ENCODE results near the gene PON3.

- no peak for TF ChIP-seq CTCF (IDR thresholded peaks at IDR 0.05; ENCODE audit: low read length)
- no peak for TF ChIP-seq EZH2 (optimal IDR thresholded peaks at IDR 0.05; ENCODE audit: low read depth, low read length)
Observed at GRCh38 chr7:95323410-95324129, 72.6 kb downstream of the PON3 start.
